CD4-positive, alpha-beta T cell treated with Interleukin-17A for 1 hour (primary cell): ENCODE results near the gene FOXP2.
"Not testable (repeated sequence)": the region's sequence is repeated elsewhere in the genome, so short reads cannot be mapped to it uniquely, and the experiment has no call there.

Experiments
- DNase-seq: peaks from one replicate; pipeline ENCODE4 v3.0.0-alpha.2; 2020

Gene FOXP2

GRCh38 chr7:114606100-114606499 is 191.5 kb downstream of the FOXP2 start:
- DNase-seq, result no peak

- not testable (repeated sequence) for DNase-seq
Observed at GRCh38 chr7:114608822-114609221, 194.2 kb downstream of the FOXP2 start.

DNA sequence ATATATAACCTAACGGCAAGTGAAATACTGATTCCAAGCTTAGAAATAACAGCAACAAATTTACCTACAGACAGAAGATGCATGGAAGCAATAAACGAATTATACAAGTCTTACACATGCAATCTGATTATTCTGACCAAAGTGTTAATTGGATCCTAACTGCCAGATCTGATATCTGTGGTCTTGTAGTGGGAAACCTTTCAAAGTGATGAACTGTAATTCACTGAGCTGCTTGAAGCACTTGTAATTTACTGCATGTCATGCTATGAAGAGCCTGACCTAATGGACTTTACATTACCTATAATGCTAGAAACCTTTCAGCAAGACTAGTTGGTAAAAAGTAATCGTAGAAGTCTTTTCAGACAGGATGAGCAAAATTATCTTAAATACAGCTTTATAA is 205.6 kb downstream of the FOXP2 start:
- DNase-seq, result no peak

DNA sequence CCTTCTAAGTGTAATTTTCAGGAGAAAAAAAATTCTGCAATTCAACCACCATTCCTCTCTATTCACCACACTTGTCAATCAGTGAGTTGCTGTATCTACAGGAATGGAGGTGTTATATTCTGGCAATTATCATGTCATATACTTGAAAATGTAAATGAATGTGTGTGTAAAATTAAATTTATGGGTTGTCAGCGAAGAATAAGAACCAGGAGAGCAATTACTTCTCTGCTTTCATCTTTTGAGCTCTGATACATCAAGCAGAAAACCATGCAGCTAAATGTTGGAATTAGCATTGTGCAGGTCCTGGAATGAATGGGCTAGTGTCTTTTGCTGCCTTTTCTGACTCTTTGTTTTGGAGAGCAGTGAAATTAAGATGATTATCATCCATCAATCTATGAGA is 207.6 kb downstream of the FOXP2 start:
- no peak for DNase-seq

- DNase-seq, result no peak
Observed at GRCh38 chr7:114623146-114623545, 208.5 kb downstream of the FOXP2 start.

- DNase-seq, result no peak
Observed at GRCh38 chr7:114627231-114627630, 212.6 kb downstream of the FOXP2 start.

- no peak for DNase-seq
Observed at GRCh38 chr7:114628362-114628761, 213.7 kb downstream of the FOXP2 start.

GRCh38 chr7:114629762-114630161 is 215.1 kb downstream of the FOXP2 start:
- DNase-seq, result no peak

- no peak for DNase-seq
Observed at GRCh38 chr7:114630201-114630990, 215.8 kb downstream of the FOXP2 start.

- DNase-seq, result no peak
Observed at GRCh38 chr7:114631249-114631822, 216.7 kb downstream of the FOXP2 start.

DNA sequence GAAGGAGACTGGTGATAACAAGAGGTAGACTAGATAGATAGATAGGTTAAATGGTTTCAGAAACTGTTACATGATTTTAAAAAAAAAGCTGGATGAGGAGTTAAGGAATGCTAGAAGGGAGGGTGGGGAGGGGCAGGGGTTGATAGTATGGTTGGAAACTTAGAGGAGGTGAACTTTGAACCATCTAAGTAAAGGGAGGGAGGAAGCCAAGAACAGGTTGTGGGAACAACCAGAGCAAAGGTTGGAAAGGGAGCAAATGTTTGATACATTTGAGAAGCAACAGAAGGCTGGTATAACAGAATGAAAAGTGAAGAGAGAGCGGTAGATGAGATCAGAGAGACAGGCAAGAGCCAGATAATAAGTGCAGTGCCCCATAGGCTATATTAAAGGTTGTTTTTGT is 224.8 kb downstream of the FOXP2 start:
- DNase-seq, result no peak

- no peak for DNase-seq
Observed at GRCh38 chr7:114644455-114644854, 229.8 kb downstream of the FOXP2 start.

DNA sequence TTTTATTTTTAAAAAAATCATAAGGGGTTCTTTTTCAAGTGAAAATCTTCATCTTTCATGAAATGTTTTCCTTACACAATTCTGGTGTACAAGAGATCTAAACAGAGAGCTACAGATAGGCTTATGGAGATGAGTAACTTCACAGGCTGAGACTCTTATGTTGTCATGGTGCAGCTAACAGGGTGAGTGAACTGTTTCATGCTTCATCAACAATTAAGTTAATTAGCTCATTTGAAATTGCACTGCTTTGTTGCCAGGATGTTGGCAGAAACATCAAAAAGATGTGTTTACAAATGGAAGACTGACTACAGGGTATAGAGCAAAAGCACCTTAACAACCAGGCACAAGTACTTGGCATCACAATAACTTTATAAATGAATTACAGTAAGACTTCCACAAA is 230.8 kb downstream of the FOXP2 start:
- DNase-seq, result no peak

DNA sequence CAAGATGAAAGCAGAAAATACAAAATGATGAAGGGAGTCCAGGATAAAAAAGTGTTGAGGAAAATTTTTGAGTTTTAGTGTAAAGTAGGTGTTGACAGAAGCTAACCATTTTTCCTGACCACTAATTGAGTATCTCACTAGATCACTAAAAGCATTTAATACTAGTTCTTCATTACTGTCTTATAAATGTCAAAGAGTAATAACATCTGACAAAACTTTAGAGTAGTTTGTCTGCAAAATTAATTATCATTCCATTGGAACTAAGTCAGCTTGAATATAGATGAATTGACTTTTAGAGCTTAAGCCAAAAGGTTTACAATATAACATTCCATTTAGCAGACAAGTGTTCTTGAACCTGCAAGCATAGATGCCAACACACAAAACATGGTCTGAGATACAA is 232.9 kb downstream of the FOXP2 start:
- DNase-seq, result no peak

- no peak for DNase-seq
Observed at GRCh38 chr7:114648117-114648516, 233.5 kb downstream of the FOXP2 start.

GRCh38 chr7:114648680-114649079 is 234.1 kb downstream of the FOXP2 start:
- DNase-seq, result no peak

GRCh38 chr7:114649689-114650088 is 235.1 kb downstream of the FOXP2 start:
- DNase-seq, result no peak

DNA sequence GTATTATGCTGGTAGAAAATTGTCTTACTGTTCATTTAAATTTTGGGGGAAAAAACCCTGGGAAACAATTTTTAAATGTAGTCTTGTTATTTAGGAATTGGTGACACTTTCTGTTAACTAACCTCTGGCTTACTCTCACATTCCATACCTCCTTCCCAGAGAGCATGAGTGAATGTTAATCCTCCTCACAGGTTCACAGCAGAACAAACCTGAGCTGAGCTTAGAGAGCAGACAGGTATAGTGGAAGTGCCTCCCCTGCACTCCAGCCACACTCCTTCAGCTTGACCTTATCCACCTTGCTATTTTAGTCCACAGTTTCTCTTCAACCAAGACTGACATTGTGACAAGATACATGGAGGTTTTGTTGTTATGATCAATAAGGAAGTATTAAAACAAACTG is 235.9 kb downstream of the FOXP2 start:
- no peak for DNase-seq

GRCh38 chr7:114652041-114652440 is 237.4 kb downstream of the FOXP2 start:
- no peak for DNase-seq

DNA sequence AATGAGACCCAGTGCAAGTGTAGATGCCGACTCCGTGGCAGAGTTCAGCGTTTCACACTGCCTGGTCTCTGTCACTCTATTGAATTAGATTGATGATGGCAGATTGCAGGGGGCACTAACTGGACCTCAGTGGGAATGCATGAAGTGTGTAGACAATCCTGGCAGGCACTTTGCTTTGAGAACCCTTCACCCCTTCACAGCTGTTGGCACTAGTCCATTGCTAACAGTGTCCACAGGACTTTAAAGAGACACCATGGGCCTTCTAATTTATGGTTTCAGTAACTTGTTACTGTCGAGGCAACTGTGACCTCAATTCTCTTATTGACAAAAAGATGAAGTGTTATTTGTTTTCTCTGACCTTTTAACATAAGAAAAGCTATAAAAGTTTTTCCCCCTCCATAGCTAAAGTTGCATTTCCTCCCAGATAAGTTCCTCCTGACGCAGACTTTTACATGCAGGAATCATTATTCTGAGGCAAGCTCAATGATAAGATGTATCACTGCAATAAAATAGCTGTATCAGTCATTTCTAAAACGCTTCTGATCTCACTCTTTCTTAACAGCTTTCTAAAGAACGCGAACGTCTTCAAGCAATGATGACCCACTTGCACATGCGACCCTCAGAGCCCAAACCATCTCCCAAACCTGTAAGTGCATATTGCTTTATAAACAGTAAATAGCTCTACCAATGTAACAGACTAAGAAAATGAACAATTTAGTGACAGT is 238.9 kb downstream of the FOXP2 start:
- DNase-seq, result no peak

DNA sequence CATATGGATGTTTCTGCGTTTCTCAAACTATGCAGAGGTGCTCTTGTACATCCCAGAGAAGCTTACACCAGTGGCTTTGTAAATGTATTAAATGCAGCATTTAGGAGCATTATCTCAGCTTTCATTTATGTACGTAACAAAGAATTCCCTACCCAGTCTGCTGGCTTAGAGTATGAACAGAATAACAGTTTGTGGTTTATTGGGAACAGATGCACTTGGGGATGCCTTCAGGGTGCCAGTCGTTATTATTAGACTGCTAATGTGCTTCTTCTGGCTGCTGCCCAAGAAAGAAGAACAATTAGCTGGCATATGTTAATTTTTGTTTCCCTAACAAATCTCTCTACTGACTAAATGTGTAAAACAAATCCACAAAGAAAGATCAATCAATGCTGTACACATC is 241.9 kb downstream of the FOXP2 start:
- no peak for DNase-seq

- no peak for DNase-seq
Observed at GRCh38 chr7:114657279-114657678, 242.7 kb downstream of the FOXP2 start.

- no peak for DNase-seq
Observed at GRCh38 chr7:114658216-114658615, 243.6 kb downstream of the FOXP2 start.
